GM18502 (cell line): ENCODE results near the gene RHBDL3.
"Not testable (repeated sequence)": the region's sequence is repeated elsewhere in the genome, so short reads cannot be mapped to it uniquely, and the experiment has no call there.

Experiments used
- ATAC-seq: cut with Tn5 transposase; IDR thresholded peaks from one replicate; pipeline ENCODE4 v1.9.1; 2021; ENCODE audit warnings: mild to moderate bottlenecking; ENCODE audit not compliant: unreplicated experiment, poor library complexity

The RHBDL3 gene, protein sequence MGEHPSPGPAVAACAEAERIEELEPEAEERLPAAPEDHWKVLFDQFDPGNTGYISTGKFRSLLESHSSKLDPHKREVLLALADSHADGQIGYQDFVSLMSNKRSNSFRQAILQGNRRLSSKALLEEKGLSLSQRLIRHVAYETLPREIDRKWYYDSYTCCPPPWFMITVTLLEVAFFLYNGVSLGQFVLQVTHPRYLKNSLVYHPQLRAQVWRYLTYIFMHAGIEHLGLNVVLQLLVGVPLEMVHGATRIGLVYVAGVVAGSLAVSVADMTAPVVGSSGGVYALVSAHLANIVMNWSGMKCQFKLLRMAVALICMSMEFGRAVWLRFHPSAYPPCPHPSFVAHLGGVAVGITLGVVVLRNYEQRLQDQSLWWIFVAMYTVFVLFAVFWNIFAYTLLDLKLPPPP

DNA sequence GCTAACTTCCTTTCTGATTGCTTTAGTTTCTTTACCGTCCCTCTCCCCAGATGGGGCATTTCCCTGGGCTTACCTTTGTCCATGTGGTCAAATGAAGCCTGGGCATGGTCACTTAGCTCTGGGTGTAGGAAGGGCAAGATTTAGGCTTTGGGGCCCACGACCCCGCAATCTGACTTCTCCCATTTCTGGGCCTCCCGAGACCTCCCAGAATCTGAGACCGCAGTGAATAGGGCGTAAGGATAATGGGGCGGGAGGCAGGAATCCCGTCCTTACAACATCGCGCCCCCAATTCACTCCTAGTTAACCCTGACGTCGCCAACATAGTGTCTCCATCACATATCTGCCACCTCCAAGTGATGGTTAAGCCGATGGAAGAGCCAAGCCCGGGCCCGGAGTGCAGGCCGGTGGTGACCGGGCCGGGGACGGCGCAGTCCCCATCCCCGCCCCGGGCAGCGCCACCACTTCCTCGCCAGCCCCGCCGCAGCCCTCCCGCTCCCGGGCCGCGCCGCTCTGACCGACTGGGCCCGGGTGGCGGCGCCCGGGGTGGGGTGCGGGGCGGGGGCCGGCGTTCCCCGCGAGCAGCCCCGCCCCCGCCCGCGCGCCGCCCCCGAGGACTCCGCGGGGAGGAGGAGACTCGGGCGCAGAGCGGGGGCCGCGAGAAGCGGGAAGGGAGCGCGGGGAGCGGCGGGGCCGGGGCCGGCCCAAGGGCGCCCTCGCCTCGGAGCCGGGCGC, at the start of gene RHBDL3:
Gene RHBDL3, plus strand, starts transcription at position 641 of the 732 bp plus-strand sequence. CDS start 358 bp downstream, outside the sequence.
- ATAC-seq: no peak

DNA sequence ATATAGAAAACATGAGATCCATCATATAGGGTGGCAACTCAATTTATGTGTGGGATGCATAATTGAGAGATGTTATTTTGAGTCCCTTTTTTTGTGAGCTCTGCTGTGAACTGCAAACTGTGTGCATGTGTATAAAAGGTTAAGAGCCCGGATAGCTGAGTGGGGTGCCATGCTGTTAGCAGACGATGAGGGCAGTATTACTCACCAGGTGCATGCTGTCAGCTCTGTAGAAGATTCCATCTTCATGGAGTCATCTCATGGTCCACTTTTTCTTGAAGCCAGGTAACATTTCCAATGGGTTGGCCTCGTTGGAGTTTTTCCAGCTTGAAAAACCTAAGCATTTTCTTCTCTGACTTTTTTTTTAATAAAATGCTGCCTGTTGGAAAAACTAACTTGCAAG, 43.0 kb upstream of the RHBDL3 start:
- ATAC-seq: no peak

DNA sequence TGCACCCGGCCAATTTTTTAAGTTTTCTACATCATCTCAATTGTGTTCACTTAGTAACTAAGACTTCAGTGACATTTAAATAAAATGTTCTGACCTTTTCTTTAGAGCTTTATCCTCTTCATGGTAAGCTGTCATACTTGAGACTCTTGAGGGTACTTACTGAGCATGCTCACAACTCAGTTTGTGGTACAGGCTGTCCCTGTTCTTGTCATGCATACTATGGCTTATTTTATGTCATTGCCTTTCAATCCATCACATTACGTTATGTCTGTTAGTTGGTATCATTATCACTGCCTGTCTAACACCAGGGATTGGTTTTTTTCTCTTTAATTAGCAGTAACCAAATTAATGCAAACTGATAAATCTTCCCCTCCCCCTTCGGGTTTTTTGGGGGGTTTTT, 41.9 kb upstream of the RHBDL3 start:
- no peak for ATAC-seq

DNA sequence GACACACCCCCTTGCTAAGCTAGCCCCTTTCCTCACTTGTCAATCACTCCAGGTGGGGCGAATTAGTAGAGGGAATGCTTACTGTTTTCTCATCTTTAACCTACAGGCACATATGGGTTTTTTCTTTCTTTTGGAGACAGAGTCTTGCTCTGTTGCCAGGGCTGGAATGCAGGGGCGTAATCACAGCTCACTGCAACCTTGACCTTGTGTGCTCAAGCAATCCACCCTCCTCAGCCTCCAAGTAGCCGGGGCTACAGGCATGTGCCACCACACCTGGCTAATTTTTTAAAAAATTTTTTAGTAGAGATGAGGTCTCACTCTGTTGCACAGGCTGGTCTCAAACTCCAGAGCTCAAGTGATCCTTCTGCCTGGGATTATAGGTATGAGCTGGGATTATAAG, 38.7 kb upstream of the RHBDL3 start:
- ATAC-seq: no peak

DNA sequence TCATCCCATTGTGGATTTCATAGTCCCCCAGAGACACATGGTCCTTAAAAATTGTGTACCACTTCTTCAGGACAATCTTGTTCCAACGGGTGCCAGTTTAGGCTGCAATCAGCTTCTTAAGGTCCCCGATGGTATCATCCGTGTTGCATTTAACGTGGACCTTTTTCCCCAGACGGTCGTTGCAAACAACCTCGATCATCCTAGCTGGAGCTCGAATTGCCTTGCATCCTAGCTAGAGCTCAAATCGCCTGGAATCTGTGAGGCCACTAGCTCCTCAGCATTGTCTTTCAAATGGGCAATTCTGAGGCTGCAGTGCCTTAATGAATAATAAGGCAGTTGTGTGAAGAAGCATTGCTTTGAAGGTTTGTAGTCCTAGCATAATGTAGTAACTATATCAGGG, 37.7 kb upstream of the RHBDL3 start:
- no peak for ATAC-seq

DNA sequence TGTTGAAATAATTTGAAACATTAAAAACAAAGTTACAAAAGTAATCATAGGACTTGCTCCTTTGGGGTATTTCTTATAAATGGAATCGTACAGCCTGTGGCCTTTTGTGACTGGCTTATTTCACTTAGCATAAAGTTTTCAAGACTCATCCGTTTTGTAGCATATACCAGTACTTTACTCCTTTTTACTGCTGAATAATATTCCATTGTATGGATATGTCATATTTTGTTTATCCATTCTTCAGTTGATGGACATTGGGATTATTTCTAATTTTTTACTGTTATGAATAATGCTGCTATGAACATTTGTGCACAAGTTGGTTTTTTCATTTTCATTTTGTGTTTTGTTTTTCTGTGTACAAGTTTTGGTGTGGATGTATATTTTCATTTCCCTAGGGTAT, 30.0 kb upstream of the RHBDL3 start:
- no peak for ATAC-seq

DNA sequence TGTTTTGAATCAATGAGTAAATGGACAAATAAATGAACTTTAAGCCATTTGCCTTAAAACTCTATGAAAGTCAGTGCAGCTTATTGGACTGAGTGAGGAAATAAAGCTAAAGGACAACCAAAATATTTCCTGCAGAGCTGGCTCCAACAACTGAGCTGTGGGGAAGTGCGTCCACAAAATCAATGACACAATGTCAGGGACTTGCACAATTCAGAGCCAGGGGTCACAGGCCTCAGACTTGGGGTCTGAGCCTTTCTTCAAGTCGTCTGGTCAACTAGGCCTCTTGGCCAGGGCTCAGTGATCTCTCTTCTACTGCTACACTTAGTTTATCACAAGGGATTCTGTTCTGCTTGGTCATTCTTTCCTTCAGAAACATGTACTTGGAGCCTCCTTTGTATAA, 26.2 kb upstream of the RHBDL3 start:
- ATAC-seq: no peak

DNA sequence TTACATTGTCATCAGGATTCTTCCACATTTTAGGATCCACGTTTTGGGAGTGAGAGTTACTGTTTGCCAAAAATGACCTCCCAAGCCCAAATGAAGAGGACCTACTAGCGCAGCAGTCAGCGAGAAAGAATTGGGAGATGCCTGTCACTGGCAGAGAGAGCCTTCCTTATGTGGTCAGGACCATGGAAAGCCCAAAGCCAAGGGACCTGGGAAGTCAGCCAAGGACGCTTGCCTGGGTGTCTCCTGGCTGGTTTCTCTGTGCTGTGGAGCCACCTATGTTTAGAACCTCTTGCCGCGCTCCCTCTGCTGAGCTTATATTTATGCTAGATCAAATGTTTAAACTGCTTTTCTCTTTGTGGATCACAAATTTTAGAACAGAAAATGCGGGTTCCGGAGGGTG, 24.9 kb upstream of the RHBDL3 start:
- no peak for ATAC-seq

DNA sequence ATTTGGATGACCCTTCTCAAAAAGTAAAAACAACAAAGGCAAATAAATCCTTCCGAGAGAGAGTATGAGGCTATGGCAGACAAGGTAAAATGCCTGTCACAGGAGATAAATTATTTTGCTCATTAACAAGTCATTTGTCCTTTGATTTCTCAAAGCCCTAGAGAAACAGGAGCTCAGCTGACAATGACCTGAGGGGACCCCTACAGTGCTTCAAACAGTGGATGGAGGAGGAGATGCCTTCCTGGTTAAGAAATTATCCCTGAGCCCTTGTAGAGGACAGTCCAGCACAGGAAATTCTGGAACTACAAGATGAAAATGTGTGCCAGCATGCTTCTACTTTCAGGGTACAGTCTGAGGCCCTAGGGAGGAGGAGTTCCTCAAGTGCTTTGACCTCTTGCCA, 24.0 kb upstream of the RHBDL3 start:
- ATAC-seq: no peak

DNA sequence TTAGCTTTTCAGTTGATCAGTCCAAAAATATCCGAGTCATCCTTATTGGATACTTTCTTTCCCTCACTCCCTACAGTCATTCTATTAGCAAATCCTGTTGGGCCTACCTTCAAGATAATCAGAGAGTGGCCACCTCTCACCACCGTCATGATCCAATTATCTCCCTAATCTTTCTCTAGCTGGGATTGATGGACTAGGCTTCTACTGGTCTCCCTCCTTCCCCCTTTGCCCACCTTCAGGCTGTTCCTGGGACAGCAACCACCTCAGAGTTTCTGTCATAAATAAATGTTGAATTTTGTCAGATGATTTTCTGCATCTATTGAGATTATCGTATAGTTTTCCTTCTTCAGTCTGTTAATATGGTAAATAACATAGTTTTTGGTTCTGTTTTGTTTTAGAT, 16.2 kb upstream of the RHBDL3 start:
- no peak for ATAC-seq

DNA sequence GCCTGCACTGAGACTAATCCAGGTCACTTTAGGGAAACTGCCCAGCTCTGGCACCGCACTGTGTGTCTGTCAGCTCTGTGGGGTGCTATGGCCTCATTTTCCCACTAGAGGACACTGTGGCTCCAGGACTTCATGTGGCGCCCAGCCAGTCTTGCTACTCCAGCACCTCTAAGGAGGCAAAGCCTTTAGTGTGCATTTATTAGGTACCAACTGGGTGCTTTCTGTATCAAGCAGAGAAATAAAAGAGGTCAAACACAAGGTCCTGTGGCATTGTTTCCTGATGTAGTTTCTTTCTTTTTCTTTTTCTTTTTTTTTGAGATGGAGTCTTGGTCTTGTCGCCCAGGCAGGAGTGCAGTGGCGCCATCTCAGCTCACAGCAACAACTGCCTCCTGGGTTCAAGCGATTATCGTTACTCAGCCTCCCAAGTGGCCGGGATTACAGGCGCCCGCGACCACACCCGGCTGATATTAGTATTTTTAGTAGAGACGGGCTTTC, 12.5 kb upstream of the RHBDL3 start:
- no peak for ATAC-seq

DNA sequence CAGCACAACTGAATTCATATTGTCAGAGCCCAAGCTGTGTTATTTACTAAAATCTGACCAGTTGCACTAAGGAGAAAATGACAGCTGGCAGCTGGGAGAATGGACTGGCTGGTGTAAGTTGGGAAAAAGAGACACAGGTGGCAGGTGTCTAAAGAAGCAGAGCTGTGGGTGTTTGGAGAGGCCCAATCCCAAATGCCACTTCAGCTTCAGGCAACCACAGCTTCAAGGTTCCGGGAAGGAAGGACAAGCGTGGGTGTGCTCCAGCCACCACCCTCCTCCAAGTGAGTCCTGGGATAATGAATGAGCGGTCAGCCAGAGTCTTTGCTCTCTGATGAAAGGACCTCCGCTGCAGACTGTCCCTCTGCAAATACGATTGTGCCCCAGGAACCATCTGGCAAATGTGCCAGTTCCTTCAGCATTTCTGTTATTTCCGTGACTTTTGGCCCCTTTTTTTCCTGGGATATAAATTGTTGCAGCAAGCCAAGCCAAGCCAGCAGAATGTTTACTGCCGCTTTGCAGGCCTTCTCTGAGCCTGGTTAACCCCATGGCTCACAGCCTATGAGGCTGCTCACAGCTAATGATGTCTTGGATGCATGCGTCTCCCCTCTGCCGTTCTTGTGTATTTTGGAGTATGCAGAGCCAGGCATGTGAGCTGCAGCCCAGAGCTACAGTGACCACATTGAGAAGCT, 9.5 kb upstream of the RHBDL3 start:
- no peak for ATAC-seq

DNA sequence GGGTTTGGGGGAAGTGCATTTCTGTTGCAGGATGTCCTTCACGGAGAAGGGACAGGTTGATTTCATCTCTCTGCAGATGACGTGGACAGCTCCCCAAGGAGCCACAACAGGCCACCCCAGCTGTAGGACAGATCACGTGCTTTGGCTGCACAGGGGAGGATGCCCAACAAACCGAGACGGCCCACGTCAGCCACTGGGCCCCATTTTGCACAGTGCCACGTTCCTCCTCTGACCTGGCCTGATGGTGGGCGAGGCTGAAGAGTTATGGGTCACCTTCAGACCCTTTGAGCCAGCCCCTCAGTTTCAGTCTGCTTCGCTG, 9.0 kb upstream of the RHBDL3 start:
- ATAC-seq: no peak

DNA sequence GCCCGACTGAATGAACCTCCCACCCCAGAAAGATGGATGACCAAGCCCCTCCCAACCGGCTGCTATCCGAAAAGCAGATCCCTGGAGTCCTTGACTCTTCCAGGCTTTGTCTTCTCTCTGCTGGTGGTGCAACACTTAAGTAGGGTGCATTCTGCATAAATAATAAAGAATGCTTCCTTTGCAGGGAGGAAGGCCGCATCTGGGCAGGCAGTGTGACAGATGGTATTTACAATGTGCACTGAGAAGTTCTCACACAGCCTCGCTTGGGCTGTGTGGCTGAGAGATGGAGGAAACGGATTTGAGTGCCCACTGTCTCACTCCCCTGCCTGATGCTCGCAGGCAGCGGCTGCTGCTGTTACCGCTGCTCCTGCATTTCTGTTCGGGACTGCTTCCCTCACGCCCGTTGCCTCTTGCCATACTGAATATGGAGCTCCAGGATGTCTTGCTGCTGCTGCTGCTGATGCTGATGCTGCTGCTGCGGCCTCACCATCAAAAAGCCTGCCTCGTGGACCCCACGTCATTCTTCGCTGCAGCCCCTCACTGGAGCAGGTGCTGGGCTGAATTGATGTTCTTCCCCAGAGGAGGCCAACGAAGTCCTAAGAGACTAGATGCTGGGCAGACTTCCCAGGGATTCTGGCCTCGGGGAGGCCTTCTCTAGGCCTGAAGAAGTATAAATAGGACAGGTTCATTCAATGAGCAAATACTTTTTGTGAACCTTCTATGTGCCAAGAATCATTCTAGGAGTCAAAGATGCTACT, 7.1 kb upstream of the RHBDL3 start:
- ATAC-seq: no peak

DNA sequence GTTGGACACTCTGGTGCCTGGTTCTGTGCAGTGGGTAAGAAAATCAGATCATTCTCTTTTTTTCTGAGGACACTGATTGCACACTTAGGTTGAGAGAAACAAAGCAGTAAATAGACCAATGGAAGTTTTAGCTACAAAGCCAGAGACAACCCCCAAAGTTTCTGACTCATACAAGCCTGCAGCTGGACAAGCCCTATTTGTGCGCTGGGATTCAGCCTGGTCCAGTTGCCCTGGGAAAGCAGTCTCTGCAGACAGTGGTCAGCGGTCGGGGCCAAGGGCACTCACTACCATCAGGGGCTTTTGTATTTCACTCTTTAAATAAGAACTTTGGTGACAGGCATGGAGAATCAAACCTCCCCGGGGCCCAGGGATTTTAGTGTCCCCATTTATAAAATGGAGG, 6.0 kb upstream of the RHBDL3 start:
- no peak for ATAC-seq

DNA sequence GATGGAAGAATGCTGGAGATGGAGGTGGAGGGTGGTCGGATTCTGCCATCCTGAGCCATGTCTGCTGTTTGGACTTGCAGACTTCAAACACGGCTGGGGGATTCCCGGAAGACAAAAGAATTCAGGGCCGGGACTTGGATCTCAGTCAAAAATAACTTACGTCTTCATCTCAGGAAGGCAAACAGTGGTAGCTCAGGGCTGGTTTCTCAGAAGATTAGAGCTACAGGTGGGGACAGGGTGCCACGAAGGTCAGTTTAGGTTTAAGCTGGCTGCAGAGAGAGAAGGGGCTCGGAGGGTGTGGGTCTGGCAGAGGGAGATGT, 4.3 kb upstream of the RHBDL3 start:
- ATAC-seq: no peak

DNA sequence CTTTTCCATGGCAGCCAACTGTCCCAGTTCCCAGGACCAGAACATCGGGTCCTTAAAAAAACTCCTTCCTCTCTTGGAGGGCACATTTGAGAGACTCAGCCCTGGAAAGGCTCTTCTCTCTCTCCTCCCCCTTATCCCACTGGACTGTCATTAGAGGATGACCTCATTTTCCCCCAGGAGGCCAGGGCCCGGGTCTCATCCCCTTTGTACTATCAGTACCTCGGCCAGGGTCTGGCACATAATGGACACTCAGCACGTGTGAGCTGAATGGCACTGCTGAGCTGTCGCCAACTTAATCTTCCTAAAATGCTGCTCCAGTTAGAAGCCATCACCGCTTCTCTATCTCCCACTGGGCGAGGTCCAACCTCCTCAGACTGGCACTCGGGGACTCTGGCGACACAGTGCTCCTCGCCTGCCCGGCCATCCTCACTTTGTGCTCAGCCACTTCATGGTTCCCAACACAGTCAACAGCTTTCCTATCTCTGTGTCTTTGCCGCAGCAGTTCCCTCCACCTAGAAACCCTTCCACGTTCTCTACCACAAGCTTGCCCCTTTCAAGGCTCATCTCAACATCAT, 3.6 kb upstream of the RHBDL3 start:
- no peak for ATAC-seq

DNA sequence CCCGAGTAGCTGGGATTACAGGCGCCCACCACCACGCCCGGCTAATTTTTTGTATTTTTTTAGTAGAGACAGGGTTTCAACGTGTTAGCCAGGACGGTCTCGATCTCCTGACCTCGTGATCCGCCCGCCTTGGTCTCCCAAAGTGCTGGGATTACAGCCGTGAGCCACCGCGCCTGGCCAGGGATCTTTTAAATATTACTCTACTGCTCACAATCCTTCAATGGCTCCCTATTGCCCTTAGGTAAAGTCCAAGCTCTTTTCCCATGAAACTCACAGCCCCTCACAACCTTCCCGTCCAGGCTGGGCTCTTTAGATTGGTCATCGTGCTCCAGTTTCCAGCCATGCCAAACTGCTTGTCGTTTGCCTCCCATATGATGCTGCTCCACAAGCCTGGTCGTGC, 2.1 kb upstream of the RHBDL3 start:
- not testable (repeated sequence) for ATAC-seq

DNA sequence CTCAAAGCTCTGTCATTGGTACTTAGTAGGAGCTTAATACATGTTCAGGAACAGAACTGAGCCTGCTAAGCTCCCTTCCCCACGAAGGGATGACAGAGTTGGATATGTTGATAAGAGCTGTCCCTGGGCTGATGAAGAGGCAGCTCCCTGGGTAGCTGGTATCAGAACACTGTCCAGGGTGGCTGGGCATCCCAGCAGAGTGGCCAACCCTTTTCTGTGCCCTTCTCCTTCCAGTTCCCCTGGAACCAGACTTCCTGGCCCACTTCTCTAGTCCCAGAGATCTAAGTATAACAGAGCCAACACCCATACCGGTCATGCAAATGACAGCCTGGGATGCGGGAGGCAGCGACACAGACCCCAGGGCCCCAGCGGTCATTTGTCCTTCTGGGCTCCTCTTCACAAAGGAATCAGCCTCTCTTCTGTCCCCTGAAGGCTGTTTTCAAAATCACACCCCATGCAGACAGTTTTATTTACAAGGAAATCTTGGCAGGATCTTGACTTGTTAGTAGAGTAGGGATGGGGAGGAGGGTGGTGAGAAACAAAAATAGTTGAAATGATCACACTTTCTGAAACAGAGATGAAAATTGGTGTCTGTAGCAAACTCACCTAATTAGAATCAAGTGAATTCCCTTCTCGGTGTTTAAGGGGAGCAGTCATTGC, 1.4 kb upstream of the RHBDL3 start:
- ATAC-seq: no peak

DNA sequence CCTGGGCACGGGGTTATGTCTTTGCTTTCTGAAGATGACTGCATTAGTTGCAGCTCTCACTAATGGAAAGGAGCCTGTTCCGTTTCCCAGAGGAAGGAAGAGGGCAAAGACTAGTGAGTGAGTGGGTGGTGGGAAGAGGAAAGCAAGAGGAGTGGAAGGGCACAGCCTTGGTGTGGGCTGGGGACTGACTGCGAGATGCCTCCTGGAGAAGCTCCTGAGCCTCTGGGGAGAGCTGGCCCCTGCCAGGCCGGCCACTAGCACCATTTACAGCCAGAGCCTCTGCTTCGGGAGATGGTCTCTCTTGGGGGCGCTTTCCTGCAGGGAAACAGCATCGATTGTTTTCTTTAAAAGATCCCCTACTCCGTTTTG, 825 bp upstream of the RHBDL3 start:
- no peak for ATAC-seq
